ENCODE measurements around the gene CRPPA.
"Not testable (repeated sequence)": the region's sequence is repeated elsewhere in the genome, so short reads cannot be mapped to it uniquely, and the experiment has no call there.

CRPPA gene

GRCh38 chr7:16421333-16422102 is at the start of gene CRPPA:
TSS of gene CRPPA (minus strand) at chr7:16421538. CDS start at chr7:16421322, 216 bp downstream.
- peak; percentile 60 to 67 for DNase-seq

GRCh38 chr7:16465469-16466361 is 44.4 kb upstream of the CRPPA start, which contains the start of gene SOSTDC1:
TSS of gene SOSTDC1 (minus strand) at chr7:16465738. CDS start at chr7:16465668, 70 bp downstream.
- DNase-seq: no peak

- DNase-seq: no peak
Measured at GRCh38 chr7:16463949-16464715, 42.8 kb upstream of the CRPPA start.

GRCh38 chr7:16463520-16463919 is 42.2 kb upstream of the CRPPA start:
- no peak for DNase-seq

- DNase-seq: no peak
Measured at GRCh38 chr7:16462431-16462889, 41.1 kb upstream of the CRPPA start.

DNA sequence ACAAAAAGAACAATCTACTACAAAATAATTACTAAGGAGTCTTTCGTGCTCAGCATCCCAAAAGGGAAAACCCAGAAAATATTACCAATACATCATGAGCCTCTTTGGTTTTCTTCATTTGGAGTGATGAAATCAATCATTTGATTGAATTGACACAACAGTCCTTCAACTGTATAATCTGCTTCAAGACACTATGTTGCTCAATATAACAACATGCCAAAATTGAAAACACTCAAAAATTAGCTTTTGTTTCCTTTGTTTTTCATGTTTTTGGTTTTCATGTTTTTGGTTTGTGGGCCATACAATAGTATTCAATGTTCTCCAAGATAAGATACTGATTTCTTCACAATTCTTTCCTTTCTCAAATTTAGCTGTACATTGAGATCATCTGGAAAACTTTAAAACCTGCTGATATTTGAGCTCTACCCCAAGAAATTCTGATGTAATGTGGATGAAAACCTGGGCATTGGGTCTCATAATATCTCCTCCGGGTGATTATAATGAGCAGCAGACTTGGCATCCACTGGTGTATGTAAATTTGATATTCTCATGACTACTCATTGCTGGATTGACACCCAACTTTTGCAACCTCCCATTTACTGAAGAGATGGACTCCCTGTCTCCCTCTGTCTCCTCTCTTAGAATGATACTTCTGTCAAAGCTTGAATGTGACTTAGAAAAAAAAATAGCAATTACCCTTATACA is 39.6 kb upstream of the CRPPA start:
- DNase-seq: no peak

DNA sequence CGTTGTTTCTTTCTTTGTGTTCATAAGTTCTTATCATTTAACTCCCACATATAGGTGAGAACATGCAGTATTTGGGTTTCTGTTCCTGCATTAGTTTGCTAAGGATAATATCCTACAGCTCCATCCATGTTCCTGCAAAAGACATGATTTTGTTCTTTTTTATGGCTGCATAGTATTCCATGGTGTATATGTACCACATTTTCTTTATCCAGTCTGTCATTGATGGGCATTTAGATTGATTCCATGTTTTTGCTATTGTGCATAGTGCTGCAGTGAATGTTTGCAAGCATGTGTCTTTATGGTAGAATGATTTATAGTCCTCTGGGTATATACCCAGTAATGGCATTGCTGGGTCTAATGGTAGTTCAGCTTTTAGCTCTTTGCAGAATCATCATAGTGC is 35.0 kb upstream of the CRPPA start:
- DNase-seq: not testable (repeated sequence)

GRCh38 chr7:16455591-16455990 is 34.3 kb upstream of the CRPPA start:
- no peak for DNase-seq

GRCh38 chr7:16450366-16450765 is 29.0 kb upstream of the CRPPA start:
- no peak for DNase-seq

DNA sequence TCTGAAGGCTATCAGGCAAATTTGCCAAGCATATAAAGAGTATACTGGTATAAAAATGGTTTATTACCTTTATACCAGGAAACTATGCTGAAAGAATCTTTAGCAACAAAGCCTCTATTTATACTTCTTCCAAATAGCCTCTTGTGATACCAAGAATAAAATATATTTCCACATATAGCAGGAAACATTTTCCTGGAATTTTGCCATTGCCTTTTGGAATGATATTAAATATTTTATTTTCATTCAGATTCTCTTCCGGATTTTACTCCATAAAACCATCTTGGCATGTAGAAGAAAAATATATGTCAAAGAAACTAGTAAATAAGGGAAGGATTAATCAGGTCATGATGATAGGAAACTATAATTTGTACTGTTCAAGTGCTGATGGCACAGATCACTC is 26.5 kb upstream of the CRPPA start:
- no peak for DNase-seq

DNA sequence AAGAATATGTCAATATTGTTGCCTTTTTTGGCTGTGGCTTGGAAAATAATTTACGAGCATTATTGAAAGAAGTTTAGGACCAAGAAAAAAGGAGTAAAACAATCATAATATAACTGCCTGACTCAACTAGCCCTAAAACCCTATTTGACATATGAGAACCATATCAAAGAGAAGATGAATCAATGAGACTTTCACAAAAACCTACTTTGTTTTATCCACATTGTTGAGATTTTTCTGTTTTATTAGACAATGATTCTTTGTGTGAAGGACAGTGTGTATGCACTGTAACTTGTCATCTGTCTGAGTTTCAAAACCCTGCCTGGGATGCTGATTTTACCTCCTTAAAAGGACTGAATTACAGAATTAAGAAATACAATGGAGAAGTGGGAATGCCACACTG is 25.2 kb upstream of the CRPPA start:
- no peak for DNase-seq

GRCh38 chr7:16443871-16444270 is 22.5 kb upstream of the CRPPA start:
- not testable (repeated sequence) for DNase-seq

GRCh38 chr7:16438988-16439387 is 17.6 kb upstream of the CRPPA start:
- DNase-seq: no peak

DNA sequence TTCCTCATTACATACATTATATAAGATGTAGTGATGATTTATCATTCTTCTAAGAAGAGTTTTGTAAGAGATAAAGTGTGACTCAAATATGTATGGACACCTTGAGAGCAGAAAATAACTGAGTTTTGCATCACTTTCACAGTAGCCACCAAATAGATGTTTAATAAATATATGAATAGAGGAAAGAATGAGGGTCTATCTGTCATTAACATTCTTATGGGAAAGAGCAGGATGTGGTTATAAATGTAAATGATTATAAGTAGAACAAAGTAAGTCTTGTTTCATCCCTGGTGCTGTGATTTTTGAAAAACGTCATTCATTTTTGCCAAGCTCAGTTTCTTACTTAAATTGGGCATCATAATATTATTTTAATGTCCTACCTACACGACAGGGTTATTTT is 15.0 kb upstream of the CRPPA start:
- no peak for DNase-seq

DNA sequence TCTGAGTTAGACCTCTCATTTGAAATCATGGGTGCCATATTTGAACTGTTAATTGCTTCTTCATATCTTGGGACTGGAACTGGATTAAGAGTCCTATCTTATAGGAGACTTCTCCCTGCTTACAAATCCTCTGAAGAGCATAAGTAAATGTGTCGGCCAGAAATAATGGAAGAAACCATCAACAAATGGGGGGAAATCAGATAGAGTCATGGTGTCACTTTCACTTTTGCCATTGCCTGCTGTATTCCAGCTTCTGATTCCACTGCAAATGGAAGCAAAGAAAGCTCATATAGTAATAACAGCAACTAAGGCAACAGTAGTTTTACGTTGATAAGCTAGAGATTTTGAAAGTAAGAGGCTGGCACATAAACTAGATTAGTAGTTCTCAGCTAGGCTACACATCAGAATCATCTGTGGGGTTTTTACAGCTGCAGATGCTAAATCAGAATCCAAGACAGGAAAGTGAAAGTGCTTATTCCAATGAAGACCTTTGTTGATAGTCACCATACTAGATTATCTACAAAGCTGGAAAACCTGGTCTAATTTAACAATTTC is 12.3 kb upstream of the CRPPA start:
- no peak for DNase-seq

GRCh38 chr7:16432425-16432731 is 11.0 kb upstream of the CRPPA start:
- DNase-seq: no peak

DNA sequence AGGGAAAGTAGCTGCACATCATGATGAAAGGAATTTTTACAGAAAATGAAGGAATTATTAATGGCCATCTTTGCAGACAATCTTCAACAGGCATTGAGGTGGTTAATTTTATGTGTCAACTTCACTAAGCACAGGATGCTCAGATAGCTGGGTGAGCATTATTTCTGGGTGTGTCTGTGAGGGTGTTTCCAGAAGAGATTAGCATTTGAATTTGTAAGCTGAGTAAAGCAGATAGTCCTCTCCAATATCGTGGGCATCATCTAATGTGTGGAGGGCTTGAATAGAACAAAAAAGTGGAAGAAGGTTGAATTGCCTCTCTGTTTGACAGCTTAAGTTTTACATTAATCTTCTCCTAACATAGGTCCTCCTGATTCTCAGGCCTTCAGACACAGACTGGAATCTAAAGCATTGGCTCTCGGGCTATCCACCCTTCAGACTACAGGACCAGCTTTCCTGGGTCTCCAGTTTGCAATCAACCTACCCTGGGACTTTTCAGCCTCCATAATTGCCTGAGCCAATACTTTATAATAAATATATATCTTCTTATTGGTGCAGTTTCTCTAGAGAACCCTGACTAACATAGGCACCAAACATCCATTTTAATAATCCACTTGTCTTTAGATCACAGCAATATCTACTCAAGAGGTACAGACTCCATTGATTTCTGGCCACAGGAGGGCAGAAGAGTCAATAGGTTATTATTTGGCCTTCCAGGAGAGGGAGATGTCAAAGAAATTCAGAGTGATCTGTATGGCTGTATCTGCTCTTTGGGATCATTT is 10.5 kb upstream of the CRPPA start:
- no peak for DNase-seq

GRCh38 chr7:16430133-16430532 is 8.8 kb upstream of the CRPPA start:
- DNase-seq: no peak

DNA sequence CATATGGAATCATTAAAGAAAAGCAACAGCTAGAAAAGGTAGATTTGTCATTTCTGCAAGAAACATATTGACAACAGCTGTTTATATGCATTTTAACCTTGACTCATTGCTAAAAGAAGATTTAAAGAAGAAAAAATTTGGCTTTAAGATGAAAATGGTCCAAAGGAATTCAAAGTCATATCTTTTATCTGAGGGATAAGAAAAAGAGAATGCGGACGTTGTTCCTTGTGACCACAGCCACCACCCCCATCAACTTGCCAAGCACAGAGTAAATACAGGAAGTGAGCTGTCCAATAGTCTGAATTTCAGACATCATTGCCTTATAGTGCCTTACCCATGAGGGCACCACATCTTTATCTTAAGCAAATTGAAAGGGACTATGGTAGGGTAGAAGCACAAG is 7.3 kb upstream of the CRPPA start:
- DNase-seq: no peak

- no peak for DNase-seq
Measured at GRCh38 chr7:16428182-16428581, 6.8 kb upstream of the CRPPA start.

- no peak for DNase-seq
Measured at GRCh38 chr7:16423761-16424160, 2.4 kb upstream of the CRPPA start.
